Measurements from ENCODE around the gene LRRC51.

The LRRC51 gene

DNA sequence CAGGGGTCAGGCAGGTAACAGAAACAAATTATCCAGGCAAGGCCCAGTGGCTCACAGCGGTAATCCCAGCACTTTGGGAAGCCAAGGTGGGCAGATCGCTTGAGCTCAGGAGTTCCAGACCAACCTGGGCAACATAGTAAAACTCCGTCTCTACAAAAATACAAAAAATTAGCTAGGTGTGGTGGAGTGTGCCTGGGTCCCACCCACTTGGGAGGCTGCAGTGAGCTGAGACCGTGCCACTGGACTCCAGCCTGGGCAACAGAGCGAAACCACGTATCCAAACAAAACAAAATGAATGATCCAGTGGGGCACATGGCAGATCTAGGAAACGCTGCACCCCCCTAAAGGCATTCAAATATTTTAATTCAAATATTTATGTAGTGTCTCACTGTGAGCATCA is 10.2 kb upstream of the LRRC51 start:
- peak; percentile 9 for DNase-seq (ENCODE audit: low spot score)

- no peak for DNase-seq (ENCODE audit: low spot score)
These were observed 8.3 kb upstream of the LRRC51 start for GRCh38 chr11:72072348-72072747.

GRCh38 chr11:72075109-72075508 is 5.5 kb upstream of the LRRC51 start:
- DNase-seq (ENCODE audit: low spot score), result no peak

- no peak for DNase-seq (ENCODE audit: low spot score)
These were observed 4.9 kb upstream of the LRRC51 start for GRCh38 chr11:72075756-72076155.

DNA sequence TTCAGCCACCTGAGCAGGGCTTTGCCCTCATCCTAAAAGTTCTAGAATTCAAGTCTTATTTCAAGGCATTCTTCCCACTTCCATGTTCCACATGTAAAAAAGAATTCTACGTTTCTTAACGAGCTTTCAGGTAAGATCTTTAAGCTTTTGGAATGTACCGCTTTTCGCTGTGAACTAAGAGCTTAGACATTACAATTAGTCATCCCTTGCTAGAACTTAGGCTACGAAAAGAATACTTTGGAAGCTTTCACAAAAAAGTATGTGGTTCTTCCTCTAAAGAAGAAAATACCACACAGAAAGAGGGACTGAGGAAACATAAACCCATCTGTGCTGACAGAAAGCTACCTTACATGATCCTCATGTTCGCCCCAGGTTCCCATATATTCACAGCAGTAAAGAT is 2.2 kb upstream of the LRRC51 start:
- no peak for DNase-seq (ENCODE audit: low spot score)

GRCh38 chr11:72079819-72080325 is 778 bp upstream of the LRRC51 start:
- DNase-seq (ENCODE audit: low spot score), result peak; percentile 54

DNA sequence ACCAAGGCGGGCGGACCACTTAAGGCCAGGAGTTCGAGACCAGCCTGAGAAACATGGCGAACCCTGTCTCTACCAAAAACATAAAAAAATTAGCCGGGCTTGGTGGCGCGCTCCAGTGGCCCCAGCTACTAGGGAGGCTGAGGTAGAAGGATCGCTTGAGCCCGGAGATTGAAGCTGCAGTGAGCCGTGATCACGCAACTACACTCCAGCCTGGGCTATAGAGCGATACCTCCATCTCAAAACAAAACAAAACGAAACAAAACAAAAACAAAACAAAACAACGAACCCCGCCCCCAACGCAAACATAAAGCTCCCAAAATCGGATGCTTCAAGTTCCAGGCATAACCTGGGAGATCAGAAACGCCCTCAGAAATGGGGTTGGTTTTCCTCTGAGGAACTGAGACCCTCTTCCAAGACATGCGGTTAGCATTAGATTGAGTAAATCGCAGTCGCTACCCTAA is 564 bp downstream of the LRRC51 start:
- DNase-seq (ENCODE audit: low spot score), result no peak

DNA sequence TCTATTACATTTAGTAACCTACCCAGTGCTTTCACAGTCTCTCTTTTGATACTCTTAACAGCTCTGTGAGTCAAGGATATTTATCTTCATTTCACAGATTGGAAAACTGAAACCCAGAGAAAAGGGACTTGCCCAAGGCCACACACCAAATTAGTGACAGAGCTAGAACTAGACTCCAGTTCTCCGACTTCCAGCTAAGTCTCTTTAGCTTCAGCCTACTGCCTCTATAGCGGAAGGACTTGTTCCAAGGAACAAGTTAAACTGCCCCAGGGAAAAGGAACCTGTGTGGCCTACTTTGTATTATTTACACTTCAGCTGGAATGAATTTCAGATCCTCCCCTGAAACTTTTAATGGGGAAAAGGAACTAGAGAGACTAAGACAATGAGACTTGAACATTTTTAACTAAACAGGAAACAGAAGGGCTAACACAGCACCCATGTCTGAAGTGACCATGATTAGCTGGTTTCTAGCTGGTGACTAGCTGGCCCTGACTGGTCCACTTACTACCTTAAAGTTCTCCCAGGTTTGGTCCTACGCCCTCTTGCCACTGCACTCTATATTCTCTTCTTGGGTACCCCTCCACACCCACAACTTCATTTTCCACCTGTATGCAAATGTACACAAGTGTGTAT is 1.3 kb downstream of the LRRC51 start:
- no peak for DNase-seq (ENCODE audit: low spot score)

- no peak for DNase-seq (ENCODE audit: low spot score)
These were observed 2.8 kb downstream of the LRRC51 start for GRCh38 chr11:72083414-72083813.

DNA sequence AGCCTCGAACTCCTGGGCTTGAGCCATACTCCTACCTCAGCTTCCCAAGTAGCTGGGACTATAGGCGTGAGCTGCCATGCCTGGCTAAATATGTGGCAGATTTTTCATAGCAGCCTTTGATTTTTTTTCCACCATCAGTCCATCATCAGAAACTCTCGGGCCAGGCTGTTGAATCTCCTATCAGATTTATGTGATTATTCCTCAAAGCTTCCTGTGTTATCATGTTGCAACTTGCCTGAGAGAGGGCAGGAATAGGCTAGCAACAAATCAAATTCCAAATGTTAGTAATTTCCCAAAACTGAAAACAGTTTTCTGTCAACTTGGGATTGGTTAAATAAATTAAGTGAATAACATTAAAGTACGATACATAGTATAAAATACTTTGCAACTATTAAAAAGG is 3.4 kb downstream of the LRRC51 start:
- no peak for DNase-seq (ENCODE audit: low spot score)

DNA sequence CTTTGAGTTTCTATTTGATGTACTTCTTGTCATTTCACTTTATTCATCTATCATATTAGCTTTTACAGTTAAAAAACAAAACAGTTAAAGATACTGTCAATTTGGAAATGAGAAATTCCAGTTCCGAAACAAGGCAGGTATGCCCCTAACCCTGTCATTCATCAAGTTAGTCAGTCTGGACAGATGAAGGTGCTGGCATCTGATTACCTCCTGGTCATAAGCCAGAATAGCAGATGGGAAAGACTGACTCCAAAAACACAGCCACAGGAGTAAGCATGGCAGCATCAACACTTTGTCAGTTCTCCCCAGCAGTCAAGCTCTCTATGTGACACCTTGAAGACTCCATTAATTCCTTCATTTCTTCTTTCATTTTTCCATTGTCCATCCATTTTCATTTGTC is 4.3 kb downstream of the LRRC51 start:
- no peak for DNase-seq (ENCODE audit: low spot score)

- DNase-seq (ENCODE audit: low spot score), result no peak
These were observed 5.1 kb downstream of the LRRC51 start for GRCh38 chr11:72085621-72086351.

DNA sequence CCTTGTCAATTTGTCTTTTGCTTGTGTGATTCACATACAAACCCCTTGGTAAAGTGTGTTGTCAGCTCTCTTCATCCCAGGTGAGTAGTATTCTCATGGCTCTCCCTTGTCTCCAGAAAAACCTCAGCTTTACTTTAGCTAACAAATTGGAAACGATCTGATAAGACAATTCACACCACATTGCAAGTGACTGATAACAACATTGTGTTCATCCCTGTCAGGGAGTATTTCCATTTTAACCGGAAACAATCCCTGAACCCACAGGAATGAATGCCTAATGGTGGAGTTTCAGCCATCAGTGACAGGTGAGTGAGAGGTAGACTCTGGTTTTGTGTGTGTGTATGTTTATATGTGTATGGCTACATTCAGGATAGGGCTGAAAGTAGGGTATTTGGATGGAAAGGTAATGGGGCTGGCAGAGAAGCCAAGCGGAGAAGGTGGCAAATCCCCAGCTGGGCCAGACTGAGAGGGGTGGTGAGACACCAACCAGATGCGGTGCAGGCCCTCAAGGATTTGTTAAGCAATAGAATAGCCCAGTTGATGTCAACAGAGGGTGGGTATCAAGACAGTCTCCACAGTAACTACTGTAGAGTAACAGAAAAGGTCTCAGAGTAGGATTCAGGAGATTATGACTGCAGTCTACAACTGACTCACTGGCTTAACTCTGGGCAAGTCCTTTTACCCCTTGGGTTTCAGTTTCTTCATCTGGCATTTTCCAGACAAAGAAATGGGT is 7.6 kb downstream of the LRRC51 start:
- DNase-seq (ENCODE audit: low spot score), result no peak

- peak; percentile 83 for DNase-seq (ENCODE audit: low spot score)
These were observed 10.6 kb downstream of the LRRC51 start for GRCh38 chr11:72091292-72091691.

DNA sequence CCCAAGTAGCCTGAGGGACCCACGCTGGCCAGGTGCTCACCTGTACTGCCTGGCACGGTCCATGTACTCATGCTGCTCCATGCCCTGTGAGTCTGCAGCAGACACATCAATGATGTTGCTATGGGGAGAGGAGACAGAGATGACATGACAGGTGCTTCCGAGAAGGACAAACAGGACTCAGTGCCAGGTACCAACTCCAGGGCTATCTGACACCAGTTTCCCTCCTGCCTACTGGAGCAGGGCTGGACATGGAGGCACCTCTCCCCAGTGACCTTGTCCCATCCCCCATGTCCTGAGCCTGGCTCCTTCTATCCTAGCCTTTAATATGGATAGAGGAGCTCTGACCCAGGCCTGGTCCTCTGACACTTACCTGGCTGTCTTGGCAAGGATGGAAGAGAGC is 18.1 kb downstream of the LRRC51 start:
- DNase-seq (ENCODE audit: low spot score), result no peak

DNA sequence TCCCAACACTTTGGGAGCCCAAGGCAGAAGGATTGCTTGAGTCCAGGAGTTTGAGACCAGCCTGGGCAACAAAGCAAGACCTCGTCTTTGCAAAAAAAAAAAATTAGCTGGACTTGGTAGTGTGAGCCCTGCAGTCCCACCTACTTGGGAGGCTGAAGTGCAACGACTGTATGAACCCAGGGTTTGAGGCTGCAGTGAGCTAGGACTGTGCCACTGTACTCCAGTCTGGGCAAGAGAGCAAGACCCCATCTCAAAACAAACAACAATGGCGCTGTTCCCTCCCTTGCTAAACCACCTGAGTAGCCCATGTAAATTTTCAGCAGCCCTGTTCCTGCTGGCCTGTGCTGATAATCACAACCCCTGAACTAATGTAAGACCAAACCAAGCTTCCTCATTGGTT is 19.4 kb downstream of the LRRC51 start:
- DNase-seq (ENCODE audit: low spot score), result no peak

- no peak for DNase-seq (ENCODE audit: low spot score)
These were observed 19.8 kb downstream of the LRRC51 start for GRCh38 chr11:72100462-72100861.

GRCh38 chr11:72102162-72102561 is 21.5 kb downstream of the LRRC51 start:
- DNase-seq (ENCODE audit: low spot score), result peak; percentile 47

DNA sequence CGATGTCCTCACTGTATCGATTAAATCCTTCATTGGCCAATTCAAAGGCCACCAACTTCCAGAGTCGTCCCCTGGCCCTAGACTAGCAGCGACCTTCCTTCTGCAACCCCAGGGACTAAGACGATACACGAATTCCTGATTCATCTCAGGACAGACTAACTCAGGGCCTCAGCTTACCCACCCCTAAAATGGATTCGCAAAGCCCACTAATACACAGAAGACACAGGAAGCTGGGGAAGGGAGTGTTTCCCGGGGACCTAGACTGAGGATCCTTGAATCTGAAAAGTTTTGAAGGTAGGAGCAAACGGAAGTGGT is 21.9 kb downstream of the LRRC51 start:
- DNase-seq (ENCODE audit: low spot score), result no peak

DNA sequence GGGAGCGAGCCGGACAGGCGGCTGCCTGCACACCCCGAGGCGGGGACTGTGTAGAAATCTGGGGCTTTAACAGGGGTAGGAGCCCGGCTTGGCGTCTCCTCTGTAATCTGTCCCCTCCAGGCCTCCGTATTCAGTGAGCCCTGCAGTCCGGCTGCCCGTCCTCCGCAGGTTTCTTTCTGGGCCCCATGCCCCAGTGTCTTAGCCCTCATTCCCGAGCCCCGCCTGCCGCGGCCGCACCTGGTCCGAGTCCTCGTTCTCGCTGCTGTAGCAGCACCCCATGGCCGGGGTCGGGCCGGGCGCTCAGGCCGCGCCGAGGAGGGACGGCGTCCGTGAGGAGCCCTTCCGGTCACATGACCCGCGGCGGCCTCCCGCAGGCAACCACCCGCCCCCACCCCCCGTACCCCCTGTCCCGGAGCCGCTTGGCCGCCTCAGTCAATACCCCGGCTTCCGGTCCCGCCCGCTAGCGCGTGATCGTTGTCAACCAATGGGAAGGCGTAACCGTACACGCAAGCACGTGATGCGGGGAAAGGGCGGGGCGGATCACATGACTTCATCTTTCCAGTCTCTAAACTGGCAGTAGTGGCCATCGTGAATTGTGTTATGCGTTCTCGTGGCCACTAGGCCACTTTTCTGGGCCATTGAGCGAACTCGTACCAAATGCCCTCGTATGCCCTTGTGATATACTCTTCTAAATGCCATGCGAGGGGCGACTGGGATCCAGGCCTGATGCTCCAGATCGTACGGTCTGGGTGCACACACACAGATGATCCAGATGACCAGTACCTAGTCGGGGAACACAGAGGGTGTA is 22.5 kb downstream of the LRRC51 start, which contains the start of gene LAMTOR1:
LAMTOR1 (minus strand) TSS at position 352 of the 808 bp plus-strand sequence; CDS start at position 279, 73 bp downstream.
- peak; percentile 99 for DNase-seq (ENCODE audit: low spot score)

- DNase-seq (ENCODE audit: low spot score), result no peak
These were observed 23.1 kb downstream of the LRRC51 start for GRCh38 chr11:72103754-72104167.

GRCh38 chr11:72105888-72106287 is 25.2 kb downstream of the LRRC51 start, which contains the start of gene TOMT:
Gene TOMT, plus strand, starts transcription at chr11:72105924. Its CDS starts 28 bp downstream, at chr11:72105952.
- no peak for DNase-seq (ENCODE audit: low spot score)
